ENCODE results near the gene S100A9.
"Not testable (repeated sequence)": the region's sequence is repeated elsewhere in the genome, so short reads cannot be mapped to it uniquely, and the experiment has no call there.

S100A9 gene

GRCh38 chr1:153345187-153346076 is 12.2 kb upstream of the S100A9 start:
- DNase-seq (ENCODE audit: low read depth in 2 of 2): no peak

- DNase-seq (ENCODE audit: low read depth in 2 of 2): no peak
Observed at GRCh38 chr1:153346077-153346723, 11.5 kb upstream of the S100A9 start.

GRCh38 chr1:153347049-153347448 is 10.6 kb upstream of the S100A9 start:
- not testable (repeated sequence) for DNase-seq (ENCODE audit: low read depth in 2 of 2)

GRCh38 chr1:153347856-153348255 is 9.8 kb upstream of the S100A9 start:
- DNase-seq (ENCODE audit: low read depth in 2 of 2): no peak

- DNase-seq (ENCODE audit: low read depth in 2 of 2): no peak
Observed at GRCh38 chr1:153348511-153349362, 8.9 kb upstream of the S100A9 start, which contains the start of gene PGLYRP4. Gene PGLYRP4, minus strand, starts transcription at chr1:153348841. Its CDS starts 909 bp downstream, at chr1:153347932.

- DNase-seq (ENCODE audit: low read depth in 2 of 2): no peak
Observed at GRCh38 chr1:153349363-153350320, 8.0 kb upstream of the S100A9 start.

- DNase-seq (ENCODE audit: low read depth in 2 of 2): no peak
Observed at GRCh38 chr1:153350321-153350957, 7.2 kb upstream of the S100A9 start.

- DNase-seq (ENCODE audit: low read depth in 2 of 2): peak; percentile 27 to 52
Observed at GRCh38 chr1:153352523-153352922, 5.1 kb upstream of the S100A9 start.

GRCh38 chr1:153353226-153353947 is 4.3 kb upstream of the S100A9 start:
- no peak for DNase-seq (ENCODE audit: low read depth in 2 of 2)

GRCh38 chr1:153354515-153355193 is 3.0 kb upstream of the S100A9 start:
- no peak for DNase-seq (ENCODE audit: low read depth in 2 of 2)

- peak; percentile 12 to 21 for DNase-seq (ENCODE audit: low read depth in 2 of 2)
Observed at GRCh38 chr1:153355445-153356071, 2.1 kb upstream of the S100A9 start.

GRCh38 chr1:153356392-153357075 is 1.1 kb upstream of the S100A9 start:
- DNase-seq (ENCODE audit: low read depth in 2 of 2): no peak

GRCh38 chr1:153357076-153357852 is 390 bp upstream of the S100A9 start:
- no peak for DNase-seq (ENCODE audit: low read depth in 2 of 2)

- no peak for DNase-seq (ENCODE audit: low read depth in 2 of 2)
Observed at GRCh38 chr1:153358691-153358975, 979 bp downstream of the S100A9 start.

GRCh38 chr1:153359241-153359640 is 1.6 kb downstream of the S100A9 start:
- DNase-seq (ENCODE audit: low read depth in 2 of 2): no peak

GRCh38 chr1:153360190-153360589 is 2.5 kb downstream of the S100A9 start:
- no peak for DNase-seq (ENCODE audit: low read depth in 2 of 2)

All from stimulated activated CD8-positive, alpha-beta memory T cell treated with anti-CD3 and anti-CD28 coated beads, Interleukin-2, amount 100 ng/mL, for 48 hours (primary cell).